ENCODE measurements around the gene CALM1.

- TF ChIP-seq POLR2AphosphoS5 (IDR thresholded peaks at IDR 0.05) (no peak), POLR2A (IDR thresholded peaks at IDR 0.05) (no peak)
- TF ChIP-seq, protein P1, sequence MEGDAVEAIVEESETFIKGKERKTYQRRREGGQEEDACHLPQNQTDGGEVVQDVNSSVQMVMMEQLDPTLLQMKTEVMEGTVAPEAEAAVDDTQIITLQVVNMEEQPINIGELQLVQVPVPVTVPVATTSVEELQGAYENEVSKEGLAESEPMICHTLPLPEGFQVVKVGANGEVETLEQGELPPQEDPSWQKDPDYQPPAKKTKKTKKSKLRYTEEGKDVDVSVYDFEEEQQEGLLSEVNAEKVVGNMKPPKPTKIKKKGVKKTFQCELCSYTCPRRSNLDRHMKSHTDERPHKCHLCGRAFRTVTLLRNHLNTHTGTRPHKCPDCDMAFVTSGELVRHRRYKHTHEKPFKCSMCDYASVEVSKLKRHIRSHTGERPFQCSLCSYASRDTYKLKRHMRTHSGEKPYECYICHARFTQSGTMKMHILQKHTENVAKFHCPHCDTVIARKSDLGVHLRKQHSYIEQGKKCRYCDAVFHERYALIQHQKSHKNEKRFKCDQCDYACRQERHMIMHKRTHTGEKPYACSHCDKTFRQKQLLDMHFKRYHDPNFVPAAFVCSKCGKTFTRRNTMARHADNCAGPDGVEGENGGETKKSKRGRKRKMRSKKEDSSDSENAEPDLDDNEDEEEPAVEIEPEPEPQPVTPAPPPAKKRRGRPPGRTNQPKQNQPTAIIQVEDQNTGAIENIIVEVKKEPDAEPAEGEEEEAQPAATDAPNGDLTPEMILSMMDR (IDR thresholded peaks at IDR 0.05): no peak
Observed at GRCh38 chr14:90425373-90425879, 28.6 kb downstream of the CALM1 start.

Measured in prostate gland (tissue), 2 donors.